DMS79 (cell line): ENCODE measurements around the gene ENGASE.
"Not testable (repeated sequence)": the region's sequence is repeated elsewhere in the genome, so short reads cannot be mapped to it uniquely, and the experiment has no call there.

Experiments
- DNase-seq: peaks from one replicate; lab custom pipeline; 2025; lab: John Stamatoyannopoulos, UW

Gene ENGASE

DNA sequence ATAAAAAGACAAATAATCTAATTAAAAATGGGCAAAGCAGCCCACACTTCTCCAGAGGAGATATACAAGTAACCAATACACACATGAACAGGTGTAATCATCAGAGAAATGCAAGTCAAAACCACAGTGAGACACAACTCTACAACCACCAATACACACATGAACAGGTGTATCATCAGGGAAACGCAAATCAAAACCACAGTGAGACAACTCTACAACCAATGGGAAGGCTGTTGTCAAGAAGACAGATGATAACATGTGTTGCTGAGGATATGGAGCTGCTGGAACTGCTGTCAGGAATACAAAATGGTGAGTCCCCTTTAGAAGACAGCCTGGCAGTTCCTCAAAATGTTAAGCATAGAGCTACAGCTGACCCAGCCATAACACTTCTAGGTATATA, 22.5 kb upstream of the ENGASE start:
- no peak for DNase-seq

DNA sequence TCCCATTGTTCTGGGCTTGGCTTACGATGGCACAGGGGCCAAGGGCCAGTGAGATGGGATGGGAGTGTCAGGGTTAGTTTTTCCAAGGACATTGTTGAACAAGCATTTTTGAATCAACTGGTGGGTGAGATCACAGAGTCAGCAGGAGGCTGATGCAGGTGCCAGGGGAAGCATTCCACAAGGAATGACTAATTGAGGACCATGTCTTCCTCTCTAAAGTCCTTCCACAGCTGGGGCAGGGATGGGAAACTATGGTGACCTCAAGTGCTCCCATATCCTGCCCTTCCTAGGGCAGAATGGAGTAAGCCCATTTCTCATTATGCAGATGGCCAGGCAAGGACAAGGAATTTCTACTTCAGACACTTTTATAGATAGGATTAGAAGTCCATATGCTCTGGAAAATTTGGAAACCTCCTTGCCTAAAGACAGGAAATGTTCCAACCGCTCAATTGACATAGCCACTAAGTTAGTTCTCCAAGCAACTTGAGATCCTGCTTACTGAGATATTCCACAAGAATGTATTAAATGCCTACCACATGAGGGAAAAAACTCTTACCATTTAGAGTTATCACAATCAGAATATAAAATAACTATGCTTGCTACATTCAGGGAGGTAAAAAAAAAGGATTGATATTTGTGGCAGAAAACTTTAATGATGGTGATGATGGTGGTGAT, 21.2 kb upstream of the ENGASE start:
- no peak for DNase-seq

DNA sequence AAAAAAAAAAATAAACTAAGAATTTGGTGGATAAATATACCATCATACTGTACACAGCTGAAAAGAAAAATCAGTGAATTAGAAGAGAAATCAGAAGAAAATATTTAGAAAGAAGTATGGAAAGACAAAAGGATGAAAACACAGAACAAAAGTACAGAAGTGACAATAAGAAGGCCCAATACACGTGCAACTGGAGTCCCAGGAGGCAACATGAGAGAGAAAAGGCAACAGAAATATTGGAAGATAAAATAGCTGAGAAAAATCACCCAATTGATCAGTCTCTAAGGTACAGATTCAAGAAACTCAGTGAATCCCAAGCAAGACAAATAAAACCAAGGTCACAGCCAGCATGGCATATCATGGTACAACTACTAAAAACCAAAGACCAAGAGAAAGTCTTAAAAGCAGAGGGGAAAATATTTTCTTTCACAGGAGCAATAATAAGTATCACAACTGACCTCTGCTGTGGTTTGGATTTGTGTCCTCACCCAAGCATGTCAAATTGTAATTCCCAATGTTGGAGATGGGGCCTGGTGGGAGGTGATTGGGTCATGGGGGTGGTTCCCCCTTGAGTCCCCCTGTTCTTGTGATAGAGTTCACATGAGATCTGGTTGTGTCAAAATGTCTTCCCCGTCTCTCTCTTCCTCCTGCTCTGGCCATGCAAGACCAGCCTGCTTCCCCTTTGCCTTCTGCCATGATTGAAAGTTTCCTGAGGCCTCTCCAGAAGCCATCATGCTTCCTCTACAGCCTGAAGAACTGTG, 20.2 kb upstream of the ENGASE start:
- DNase-seq = no peak

DNA sequence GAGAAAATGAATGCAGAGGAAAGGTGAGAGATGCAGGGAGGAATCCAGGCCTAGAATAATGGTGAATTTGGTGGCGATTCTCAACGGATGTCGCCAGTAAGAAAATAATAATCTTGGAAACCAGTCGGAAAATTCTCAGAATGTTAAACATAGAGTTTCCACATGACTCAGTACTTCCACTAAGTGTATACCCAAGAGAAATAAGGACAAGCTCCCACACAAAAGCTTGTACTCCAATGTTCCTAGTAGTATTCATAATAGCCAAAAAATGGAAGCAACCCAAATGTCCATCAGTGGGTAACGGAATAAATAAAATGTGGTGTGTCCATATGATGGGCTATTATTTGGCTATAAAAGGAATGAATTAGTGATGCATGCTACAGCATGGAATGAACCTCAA, 19.4 kb upstream of the ENGASE start:
- no peak for DNase-seq

DNA sequence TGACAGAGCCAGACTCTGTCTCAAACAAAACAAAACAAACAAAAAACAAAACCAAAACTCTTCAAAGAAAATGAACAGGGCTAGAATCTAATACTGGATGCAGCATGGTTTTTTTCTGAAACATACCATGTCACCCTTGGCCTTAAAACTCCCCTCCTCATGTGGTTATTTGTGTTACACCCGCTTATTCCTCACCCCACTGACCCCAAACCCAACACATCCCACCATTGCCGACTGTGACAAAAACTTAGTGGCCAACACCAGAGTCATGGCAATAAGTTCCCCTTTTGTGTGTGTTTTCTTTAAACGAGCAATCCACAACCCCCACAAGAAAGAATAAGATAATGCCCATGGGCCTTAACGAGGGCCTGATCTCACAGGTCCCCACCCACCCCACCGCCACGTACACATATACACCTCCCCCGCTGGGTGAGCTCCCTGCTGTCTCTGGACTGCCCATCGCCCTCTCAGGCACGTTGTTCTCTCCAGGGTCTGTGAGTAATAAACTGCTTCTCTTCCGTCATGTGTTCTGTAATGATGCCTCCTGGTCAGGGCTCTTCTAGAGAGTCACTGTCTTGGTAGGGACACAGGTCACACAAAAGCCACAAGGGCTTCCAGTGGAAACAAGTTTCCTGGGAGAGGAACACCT, 16.8 kb upstream of the ENGASE start:
- no peak for DNase-seq

DNA sequence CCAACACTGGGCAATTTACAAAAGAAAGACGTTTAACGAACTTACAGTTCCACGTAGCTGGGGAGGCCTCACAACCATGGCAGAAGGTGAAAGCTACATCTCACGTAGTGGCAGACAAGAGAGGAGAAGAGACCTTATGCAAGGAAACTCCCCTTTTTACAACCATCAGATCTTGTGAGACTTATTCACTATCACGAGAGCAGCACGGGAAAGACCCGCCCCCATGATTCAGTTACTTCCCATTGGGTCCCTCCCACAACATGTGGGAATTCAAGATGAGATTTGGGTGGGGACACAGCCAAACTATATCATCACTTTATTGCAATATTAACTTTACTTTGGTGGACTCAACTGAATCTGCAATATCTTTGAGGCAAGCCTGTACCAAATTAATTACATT, 11.9 kb upstream of the ENGASE start:
- no peak for DNase-seq

DNA sequence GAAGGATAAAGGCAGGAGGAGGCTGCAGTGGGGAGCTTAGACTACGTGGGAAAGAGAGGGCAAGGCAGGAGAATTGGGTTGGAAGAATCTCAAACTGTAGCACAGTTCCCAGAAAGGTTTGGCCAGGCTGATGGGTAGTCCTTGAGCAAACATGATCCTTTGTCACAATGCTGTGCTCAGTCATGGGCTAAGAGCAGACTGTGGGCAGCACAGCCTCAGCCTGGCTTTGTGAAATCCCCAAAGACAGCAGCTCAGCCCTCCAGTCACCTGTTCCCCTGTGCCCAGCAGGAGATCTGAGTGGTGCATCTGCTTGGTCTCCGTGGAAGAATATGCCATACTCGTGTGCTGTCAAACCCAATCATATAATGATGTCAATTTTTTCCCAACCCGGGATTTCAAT, 10.6 kb upstream of the ENGASE start:
- DNase-seq = no peak

DNA sequence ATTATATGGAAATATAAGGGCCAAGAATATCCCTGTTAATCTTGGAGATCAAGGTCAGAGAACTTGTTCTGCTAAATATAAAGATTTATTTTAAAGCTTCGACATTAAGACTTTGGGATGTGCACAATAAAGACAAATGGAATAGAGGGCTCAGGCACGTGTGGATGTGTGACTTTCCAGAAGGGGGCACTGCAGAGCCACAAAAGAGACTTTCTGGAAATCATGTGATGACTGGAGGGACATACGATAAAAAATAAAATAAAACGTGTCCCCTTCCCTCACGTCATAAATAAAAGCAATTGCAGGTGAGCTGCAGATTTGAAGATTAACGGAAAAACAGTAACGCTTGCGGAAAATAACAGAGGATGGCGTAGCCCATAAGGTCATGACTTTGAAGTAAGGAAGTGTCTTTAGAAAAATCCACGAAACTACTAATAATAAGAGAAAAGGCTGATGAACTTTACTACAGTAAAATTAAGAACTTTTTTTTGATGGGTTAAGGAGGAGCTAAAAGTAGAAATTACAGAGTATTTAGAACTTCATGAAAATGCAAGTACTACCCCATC, 9.4 kb upstream of the ENGASE start:
- DNase-seq = no peak

DNA sequence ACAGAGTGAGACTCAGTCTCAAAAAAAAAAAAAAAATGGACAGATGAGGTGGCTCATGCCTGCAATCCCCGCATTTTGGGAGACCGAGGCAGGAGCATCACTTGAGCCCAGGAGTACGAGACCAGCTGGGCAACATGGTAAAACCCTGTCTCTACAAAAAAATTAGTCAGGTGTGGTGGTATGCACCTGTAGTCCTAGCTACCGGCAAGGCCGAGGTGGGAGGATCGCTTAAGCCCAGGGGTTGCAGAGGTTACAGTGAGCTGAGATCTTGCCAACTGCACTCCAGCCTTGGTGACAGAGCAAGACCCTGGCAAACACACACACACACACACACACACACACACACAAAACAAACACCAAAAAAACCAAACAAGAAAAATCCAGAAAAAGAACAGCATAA, 7.7 kb upstream of the ENGASE start:
- no peak for DNase-seq

DNA sequence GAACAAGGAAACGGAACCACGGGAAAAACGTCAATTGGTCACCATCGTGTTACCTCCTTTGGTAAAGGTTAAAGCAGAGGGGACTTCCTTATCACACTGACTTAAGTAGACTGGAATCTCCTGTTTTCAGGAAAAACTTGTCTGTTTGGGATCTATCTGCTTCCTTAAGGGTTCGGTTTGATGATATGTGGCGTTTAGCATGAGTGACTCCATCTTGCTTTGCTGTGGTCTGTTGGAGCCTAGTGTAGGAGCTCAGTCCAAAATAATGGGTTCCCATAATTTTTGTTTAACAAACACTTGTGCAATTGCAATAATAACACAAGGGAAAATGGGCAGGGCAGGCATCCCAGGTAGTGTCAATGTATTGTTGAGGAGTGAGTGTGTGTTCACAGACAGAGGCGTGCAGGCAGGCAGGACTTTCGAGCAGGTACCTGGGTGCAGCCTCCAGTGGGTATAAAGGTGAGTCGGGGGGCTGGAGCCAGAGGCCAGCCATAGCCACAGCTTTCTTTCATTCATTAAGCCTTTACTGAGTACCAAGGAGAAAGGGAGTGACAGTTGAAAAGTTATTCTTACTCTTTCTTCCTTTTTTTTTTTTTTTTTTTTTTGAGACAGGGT, 4.3 kb upstream of the ENGASE start:
- DNase-seq = no peak

DNA sequence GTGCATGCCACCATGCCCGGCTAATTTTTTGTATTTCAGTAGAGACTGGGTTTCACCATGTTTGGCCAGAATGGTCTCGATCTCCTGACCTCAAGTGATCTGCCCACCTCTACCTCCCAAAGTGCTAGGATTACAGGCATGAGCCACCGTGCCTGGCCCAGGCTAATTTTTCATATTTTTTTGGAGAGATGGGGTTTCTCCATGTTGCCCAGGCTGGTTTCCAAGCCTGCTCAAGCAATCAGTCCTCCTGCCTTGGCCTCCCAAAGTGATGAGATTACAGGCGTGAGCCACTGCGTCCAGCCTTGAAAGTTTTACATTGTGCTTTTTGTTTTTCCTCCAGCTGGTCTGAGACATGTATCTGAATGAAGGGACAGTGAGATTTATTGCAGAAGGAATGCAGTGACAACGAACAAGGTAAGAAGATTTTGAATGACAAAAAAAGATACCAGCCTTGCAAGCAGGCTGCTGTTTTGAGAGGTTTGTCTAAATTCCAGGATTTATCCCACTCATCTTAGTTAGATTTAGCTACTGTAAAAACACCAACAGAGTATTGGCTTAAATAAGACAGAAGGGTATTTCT, 3.4 kb upstream of the ENGASE start:
- DNase-seq = no peak

DNA sequence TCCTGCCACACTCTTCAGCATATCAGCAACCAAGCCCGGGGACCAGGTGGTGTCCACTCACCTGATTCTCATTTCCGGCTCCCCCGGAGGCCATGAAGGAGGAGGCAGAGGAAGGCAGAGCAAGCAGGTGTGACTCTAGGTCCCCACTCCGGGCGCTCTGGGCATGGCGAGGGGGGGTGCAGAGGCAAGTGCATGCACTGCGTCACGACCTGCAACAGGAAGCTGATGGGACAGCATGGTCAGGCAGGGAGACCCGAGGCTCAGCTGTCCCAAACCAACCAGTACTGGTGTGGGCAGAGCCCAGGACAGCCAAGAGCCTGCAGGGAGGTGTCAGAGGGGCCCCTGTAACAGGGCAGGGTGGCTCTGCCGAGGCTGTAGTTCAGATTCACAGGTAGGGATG, 2.1 kb upstream of the ENGASE start:
- DNase-seq = no peak

DNA sequence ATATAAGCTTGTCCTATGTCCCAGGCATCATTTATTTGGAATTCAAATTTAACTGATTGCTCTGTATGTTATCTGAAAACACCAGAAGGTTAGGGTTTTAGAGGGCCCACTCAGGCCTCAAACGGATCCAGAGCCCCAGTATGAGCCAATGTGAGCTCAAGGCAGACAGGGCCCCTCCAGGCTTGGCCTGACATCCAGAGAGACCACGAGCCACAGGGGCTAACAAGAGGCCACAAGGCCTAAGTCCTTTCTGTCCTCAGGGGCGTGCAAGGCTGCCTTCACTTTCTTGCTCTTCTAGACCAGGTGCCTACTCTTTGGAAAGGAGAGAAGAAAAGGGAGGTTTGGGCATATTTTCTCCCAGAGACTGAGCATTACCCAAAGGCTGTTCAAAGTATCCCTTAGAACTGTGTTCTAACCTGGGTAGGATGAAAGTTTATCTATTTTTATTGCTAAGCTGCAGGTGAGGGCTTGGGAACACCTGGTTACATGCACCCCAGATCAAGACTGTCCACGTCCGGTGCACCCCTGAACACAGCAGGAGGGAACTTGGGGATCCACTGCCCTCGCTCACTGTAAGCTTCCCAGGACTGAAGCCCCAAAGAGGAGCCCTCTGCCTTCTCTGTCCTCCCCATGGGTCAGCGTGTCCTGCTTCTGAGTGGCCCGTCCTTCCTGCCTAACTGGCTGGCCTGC, 1.5 kb upstream of the ENGASE start:
- DNase-seq = no peak

DNA sequence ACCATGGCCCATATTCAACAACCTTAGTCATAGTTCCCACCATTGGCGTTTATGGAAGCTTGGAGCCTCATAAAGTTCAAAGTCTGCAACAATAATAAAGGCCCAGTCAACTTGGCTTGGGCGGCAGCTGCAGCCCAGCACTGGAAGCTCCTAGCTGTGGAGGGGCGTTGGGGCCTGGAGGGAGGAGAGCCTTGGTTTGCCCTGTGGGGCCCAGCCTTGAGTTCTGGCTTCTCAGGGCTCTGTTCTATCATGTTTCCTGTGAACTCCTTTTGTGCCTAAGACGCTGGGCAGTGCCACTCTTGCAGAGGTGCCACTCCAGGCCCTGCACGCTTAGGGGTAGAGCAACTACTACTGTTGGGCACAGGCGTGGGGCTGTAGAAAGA, 927 bp upstream of the ENGASE start:
- no peak for DNase-seq

DNA sequence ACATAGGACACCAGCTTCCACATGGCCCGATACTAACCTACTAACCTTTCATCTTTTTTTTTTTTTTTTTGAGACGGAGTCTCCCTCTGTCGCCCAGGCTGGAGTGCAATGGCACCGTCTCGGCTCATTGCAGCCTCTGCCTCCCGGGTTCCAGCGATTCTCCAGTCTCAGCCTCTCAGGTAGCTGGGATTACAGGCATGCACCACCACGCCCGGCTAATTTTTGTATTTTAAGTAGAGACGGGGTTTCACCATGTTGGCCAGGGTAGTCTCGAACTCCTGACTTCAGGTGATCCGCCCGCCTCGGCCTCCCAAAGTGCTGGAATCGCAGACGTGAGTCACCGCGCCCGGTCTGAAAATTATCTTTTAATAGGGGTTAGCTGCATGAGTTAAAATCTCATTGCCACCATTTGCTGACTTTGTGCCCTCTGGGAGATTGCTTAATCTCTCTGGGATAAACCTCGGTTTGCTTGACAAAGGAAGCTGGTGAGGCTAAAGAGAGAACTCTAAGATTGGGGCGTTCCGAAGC, 439 bp upstream of the ENGASE start:
- not testable (repeated sequence) for DNase-seq

DNA sequence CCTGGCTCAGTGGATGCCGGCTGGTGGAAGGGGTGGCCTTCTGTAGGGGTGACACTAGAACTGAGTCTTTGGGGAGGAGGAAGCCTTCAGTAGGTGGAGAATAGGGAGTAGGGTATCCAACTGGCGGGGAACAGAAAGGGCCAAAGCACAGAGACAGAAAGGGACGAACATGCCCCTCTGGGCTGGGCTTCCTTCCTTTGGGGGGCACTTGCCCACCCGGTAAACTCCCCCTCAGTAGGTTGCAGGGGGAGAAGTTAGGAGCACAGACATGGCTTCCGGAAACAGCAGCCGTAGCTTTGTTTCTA, 774 bp downstream of the ENGASE start:
- no peak for DNase-seq

DNA sequence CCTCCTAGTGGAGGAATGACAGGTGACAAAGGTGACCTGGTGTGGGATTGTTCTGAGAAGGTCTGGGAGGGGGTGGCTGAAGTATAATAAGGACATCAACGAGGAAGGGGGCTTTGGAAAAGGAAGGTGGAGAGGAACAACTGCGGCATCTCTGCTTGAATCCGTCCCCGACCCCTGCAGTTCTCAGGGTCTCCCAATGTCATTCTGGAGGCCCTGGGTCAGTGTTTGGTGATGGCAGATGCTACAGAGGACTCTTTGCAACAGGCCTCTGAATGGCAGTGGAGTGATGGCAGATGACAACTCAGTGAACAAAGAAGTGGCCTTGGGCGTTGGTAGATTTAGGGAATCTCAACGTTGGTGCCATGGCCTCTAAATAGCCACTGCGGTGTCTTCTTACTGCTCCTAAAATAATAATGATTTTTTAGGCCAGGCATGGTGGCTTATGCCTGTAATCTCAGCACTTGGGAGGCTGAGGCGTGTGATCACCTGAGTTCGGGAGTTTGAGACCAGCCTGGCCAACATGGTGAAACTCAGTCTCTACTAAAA, 1.3 kb downstream of the ENGASE start:
- DNase-seq = no peak

DNA sequence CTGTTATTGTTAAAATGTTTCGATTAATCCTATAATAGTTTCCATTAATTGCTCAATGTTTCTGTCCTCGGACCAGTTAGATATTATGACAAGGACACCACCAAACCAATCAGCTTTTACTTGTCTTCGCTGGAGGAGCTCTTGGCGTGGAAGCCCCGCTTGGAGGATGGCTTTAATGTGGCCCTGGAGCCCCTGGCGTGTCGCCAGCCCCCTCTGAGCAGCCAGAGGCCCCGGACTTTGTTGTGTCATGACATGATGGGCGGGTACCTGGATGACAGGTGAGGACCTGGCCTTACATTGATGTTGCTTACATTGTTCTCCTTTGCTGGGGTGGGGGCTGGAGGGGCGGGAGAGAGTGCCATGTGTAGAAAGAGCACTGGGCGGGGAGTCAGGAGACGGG, 3.0 kb downstream of the ENGASE start:
- DNase-seq = no peak

DNA sequence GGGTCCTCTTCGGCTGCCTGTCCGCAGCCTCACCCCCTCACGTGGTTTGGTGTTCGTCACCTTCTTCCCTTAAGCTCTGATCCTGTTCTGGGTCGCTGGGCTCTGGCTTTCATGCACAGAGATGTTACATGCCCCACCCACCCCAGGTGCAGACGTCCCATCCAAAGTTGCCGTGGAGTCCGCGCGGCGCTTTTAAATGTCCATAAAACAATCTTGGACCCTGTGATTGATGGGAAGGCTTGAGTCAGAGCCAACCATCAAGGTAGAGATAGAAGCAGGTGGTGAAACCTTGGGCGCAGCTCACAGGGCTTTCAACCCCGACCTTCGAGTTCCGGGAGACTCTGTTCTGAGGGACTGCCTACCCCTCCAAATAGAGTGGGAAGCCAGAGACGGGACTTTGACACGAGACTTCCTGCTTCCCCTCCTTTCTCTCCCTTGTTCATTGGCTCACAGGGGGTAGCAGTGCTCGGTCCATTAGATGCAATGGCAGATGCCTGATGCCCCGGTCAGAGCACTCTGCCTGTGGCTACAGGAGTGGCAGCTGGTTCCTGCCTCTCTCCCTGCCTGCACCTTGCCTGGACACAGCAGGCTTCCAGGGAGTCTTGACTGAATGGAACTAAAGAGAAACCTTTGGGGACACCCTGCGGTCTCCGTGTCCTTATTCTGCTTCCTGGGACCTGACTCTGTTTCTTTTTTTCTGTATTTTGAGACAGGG, 4.0 kb downstream of the ENGASE start:
- no peak for DNase-seq

DNA sequence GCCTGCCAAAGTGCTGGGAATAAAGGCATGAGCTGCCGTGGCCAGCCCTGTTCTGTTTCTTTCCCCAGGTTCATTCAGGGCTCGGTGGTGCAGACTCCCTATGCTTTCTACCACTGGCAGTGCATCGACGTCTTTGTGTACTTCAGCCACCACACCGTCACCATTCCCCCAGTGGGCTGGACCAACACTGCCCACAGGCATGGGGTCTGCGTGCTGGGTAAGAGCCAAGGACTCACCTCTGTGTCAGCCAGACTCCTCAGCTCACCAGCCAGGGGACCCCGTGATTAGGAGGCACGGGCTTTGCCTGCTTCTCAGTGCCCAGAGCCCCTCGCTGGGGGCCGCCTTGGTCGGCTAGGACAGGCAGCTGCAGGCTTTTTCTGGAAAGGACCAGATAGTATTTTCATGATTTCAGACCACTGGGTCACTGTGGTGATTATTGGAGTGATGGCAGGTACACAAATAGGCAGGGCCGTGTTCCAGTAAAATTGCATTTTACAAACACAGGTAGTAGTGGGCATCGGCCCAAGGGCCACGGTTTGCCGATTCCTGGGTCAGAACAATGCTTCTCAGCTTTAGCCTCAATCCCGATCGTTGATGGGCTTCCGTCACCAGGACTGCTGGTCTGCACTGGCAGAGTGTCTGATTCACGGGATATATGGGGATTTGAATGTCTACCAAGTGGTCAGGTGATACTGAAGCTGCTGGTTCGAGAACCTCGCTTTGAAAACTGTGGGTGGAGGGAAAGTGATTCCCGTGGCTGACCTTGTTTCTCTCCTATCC, 5.0 kb downstream of the ENGASE start:
- DNase-seq = no peak
